ENCODE data around the gene TMEM17.

TMEM17 gene

DNA sequence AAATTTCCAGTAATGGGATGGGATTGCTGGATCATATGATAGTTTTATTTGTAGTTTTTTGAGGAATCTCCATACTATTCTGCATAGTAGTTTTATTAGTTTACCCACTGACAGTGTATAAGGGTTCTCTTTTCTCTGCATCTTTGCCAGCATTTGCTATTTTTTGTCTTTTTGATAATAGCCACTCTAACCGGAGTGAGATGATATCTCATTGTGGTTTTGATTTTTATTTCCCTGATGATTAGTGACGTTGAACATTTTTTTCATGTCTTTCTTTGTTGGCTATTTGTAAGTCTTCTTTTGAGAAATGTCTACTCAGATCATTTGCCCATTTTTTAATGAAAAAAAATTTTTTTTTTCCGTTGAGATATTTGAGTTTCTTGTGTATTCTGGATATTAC is 26.1 kb downstream of the TMEM17 start:
- no peak for DNase-seq (ENCODE audit: low read depth)
- no peak overlapping the region for H3K4me3 ChIP-seq (ENCODE audit: low read length)
- TF ChIP-seq, protein P1, sequence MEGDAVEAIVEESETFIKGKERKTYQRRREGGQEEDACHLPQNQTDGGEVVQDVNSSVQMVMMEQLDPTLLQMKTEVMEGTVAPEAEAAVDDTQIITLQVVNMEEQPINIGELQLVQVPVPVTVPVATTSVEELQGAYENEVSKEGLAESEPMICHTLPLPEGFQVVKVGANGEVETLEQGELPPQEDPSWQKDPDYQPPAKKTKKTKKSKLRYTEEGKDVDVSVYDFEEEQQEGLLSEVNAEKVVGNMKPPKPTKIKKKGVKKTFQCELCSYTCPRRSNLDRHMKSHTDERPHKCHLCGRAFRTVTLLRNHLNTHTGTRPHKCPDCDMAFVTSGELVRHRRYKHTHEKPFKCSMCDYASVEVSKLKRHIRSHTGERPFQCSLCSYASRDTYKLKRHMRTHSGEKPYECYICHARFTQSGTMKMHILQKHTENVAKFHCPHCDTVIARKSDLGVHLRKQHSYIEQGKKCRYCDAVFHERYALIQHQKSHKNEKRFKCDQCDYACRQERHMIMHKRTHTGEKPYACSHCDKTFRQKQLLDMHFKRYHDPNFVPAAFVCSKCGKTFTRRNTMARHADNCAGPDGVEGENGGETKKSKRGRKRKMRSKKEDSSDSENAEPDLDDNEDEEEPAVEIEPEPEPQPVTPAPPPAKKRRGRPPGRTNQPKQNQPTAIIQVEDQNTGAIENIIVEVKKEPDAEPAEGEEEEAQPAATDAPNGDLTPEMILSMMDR (conservative IDR thresholded peaks at IDR 0.05; ENCODE audit: low read depth, low read length) = no peak

DNA sequence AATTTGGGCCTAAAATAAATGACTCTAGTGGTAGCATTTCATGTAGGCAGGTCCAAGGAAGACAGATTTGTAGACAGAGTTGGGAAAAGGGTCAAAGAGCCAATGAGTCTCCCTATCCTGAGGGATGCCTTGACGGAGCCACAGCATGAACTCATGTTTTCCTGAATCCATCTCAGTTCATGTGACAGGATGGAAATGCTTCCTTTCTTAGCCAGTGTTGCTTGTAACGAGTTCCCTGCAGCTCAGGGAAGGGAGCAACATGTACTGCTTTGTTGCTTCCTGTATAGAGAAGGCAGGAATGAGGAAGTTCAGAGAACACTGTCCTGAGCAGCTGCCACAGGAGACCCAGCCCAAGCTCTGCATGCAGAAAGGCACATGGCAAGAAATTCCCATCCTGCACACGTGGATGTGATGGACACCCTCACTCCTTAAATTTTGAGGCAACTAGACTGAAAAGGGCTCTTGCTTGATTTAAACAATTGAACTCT is 27.9 kb downstream of the TMEM17 start:
- DNase-seq (ENCODE audit: low read depth) = no peak
- TF ChIP-seq, protein P1 (conservative IDR thresholded peaks at IDR 0.05; ENCODE audit: low read depth, low read length) = no peak
- no peak overlapping the region for H3K4me3 ChIP-seq (ENCODE audit: low read length)

DNA sequence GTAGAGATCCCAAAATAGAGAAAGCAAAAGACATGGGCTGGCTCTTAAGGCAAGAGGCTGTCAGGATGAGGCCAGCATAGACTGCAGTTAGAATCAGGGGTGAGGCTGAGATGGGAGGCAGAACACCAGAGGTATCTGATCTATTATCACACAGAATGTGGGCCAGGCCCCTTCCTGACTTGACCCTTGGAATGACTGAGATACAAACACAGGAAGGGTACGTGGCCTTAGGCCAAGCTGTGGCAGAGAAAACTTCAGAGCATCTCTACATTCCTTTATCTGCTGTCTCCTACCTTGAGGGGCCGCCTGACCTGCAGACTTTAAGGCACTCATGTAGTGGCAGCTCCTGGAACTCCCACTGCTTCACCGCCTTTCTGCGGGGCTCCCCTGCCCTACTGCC is 28.4 kb downstream of the TMEM17 start:
- no peak for DNase-seq (ENCODE audit: low read depth)
- no peak overlapping the region for H3K4me3 ChIP-seq (ENCODE audit: low read length)
- TF ChIP-seq, protein P1 (conservative IDR thresholded peaks at IDR 0.05; ENCODE audit: low read depth, low read length) = no peak

DNA sequence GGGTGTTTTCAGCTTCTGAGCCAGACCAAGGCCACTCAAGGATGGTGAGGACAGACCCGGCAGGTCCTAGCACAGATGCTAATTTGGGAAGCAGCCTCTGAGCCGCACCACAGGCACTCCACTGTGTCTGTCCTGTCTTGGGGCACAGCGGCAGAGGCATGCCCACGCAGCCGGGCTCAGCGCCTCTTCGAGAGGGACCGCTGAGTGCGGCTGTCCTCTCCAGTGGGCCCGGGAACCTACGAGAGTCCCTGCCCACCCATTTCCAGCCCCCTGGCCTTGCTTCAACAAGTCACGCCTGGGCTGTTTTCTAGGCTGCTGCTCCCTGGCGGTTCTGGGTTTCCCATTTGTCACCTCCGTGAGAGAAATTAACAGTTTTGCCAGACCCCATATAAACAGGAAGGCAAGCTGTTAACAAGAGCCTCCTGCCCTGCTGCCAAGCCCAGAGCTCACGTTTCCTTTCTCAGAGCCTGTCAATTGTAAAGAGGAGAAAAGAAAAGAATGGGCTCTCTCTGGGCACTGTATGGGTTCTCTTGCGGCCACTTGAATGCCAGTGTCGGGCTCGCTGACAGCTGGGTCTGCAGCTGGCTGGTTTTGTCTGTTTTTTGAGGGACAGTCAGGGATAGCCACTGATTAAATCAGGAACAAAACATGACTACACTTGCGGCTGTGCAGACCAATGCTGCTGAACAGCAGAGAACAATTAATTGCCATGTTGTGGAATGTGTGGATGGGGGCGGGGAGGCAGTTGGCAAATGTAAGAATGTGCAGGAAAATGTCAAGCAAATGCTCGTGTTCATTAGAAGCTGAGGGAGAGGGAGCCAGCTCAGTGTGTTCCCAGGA is 30.6 kb downstream of the TMEM17 start:
- peak; percentile 70 for DNase-seq (ENCODE audit: low read depth)
- no peak overlapping the region for H3K4me3 ChIP-seq (ENCODE audit: low read length)
- TF ChIP-seq, protein P1 (conservative IDR thresholded peaks at IDR 0.05; ENCODE audit: low read depth, low read length) = no peak

DNA sequence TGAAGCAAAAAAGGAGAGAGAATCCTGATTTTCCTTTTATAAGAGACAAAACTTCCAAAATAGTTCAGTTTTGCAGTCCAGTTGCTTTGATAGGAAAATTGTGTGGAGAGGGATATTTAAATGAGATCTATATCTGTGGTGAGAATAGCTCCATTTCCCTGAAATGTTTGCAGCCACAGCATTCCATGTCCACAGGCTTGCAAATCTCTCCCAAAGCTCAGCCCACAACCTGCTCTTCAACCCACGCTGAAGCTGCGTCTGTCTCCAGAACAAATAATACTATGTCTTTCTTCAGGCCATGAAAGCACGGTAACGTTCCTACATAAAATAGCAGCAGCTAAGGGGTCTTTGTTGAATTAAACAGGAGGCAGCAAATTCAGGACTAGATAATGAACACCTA is 31.8 kb downstream of the TMEM17 start:
- TF ChIP-seq, protein P1 (conservative IDR thresholded peaks at IDR 0.05; ENCODE audit: low read depth, low read length) = no peak
- DNase-seq (ENCODE audit: low read depth) = no peak
- no peak overlapping the region for H3K4me3 ChIP-seq (ENCODE audit: low read length)

DNA sequence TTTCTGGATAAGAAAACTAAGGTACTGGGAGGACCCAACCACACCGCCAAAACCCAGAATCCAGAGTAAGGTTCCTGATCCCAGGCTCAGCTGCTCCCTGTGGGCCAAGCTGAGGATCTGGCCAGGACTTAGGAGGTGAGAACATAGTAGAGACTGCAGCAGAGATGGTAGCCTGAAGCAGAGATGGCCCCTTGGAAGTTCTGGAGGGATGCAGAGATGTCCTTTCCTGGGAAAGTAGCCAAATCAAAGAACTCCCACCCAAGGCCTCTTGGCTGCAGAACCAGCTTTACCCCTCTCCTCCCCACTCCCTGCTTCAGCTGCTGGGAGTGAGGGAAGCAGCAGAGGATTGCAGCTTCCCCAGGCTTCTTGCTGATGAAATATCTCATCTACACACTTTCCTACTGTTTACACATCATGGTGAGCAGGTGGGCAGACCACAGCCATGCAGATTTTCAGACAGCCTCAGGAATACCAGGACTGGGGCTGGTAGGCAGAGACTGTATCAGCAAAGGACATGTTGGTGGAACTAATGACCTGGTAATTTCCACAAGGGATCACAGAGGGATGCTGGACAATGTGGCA is 32.7 kb downstream of the TMEM17 start:
- TF ChIP-seq, protein P1 (conservative IDR thresholded peaks at IDR 0.05; ENCODE audit: low read depth, low read length) = no peak
- no peak overlapping the region for H3K4me3 ChIP-seq (ENCODE audit: low read length)
- no peak for DNase-seq (ENCODE audit: low read depth)

DNA sequence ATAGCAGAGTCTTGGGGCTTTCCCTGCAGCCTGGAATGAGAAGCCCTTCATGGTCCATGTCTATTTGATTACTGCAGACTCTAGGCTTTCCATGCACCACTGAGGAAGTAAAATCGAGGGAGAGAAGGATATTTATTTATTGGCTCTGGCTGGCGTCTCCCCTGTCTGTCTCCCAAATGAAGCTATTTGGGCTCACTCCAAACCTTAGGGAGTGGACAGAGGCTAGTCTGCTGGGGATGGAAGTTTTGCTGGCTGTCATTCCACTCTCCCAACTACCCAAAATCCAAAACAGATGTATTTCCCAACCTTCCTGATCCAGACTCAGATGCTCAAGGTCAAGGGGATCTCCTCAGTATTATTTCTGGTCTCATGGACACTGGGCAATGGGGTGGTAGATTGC is 33.7 kb downstream of the TMEM17 start:
- no peak for DNase-seq (ENCODE audit: low read depth)
- TF ChIP-seq, protein P1 (conservative IDR thresholded peaks at IDR 0.05; ENCODE audit: low read depth, low read length) = no peak
- no peak overlapping the region for H3K4me3 ChIP-seq (ENCODE audit: low read length)

All from retinal pigment epithelial cell (primary cell).